Articular chondrocyte of knee joint (primary cell): ENCODE measurements around the gene IRF7. TPM values are rescaled to one million over a fixed set of nuclear protein-coding genes. Genes with fewer than 3 reads are reported as not detected.

Experiments used
- small RNA-seq: library from RNA; depleted of rRNA; stranded (forward); fragments of <200 nt; gene quantifications from one replicate; pipeline ENCODE3, GENCODE V24; 2012
- total RNA-seq: library from RNA; depleted of rRNA; stranded (reverse); fragments of >200 nt; gene quantifications from 2 replicates; pipeline ENCODE4 v1.2.3, GENCODE V29; 2012

IRF7 gene
- total RNA-seq = 9.0 and 9.1 TPM in 2 replicates

DNA sequence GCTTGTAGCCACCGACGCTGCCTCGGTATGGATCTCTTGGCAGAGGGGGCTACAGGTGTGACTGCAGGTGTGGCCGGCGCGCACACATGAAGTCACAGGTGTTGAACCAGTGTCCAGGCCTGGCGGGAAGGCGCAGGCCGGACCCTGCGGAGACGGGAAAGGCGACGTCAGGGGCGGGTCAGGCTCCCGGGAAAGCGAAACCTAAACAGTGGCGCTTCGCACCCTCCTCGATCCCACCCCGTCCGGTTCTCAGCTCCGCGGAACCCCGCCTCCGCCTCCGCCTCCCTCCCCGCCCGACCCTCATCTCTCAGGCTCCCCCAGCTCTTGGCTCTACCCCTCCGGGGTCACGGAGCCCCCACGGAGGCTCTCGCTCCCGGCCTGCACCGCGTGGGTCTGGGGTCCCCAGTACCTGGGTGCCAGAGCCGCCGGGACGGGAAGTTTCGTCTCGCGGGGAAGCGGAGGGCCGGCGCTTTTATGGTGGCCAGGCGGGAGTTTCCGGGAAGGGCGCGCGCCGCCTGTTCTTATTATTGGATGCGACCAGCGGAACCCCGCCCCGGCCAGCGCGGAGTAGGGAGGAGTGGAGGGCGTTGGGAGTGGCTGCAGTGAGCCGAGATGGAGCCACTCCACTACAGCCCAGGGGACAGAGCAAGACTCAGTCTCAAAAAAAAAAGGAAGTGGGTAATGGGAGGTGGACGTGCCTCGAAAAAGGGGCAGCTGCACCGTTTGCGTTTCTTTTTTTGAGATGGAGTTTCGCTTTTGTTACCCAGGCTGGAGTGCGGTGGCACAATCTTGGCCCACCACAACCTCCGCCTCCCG lies at the start of gene IRF7:
IRF7 (minus strand) TSS at position 447 of the 816 bp plus-strand sequence. CDS start 586 bp downstream, outside the sequence.

DNA sequence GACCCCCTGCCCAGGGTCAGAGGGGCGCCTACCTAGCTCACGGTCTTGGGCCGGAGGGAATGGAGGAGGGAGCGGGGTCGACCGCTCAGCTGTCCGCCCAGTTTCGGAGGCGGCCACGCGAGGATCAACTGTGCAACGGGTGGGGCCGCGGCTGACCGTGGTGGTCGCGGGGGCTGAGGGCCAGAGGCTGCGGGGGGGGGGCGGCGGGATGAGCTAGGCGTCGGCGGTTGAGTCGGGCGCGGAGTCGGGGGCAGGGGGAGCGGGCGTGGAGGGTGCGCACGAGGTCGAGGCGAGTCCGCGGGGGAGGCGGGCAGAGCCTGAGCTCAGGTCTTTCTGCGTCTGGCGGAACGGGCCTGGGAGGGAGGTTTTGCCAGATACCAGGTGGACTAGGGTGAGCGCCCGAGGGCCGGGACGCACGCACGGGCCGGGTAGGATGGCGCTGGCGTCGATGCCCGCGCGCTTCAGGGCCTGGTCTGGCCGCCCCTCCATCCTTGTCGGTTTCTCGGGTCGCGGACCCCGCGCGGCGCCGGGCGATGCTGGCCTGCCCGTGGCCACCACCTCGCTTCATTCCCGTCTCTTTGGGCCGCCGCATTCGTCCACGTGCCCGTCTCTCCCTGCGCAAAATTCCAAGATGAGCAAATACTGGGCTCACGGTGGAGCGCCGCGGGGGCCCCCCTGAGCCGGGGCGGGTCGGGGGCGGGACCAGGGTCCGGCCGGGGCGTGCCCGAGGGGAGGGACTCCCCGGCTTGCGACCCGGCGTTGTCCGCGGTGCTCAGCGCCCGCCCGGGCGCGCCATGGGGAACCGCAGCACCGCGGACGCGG lies 21.0 kb upstream of the IRF7 start, which contains the start of gene DRD4:
DRD4 (plus strand) TSS at position 759 of the 822 bp plus-strand sequence; CDS start at position 795, 36 bp downstream.

GRCh38 chr11:626475-627307 lies 10.9 kb upstream of the IRF7 start, which contains the start of gene SCT:
TSS of gene SCT (minus strand) at chr11:627181. CDS start at chr11:627143, 38 bp downstream.

DNA sequence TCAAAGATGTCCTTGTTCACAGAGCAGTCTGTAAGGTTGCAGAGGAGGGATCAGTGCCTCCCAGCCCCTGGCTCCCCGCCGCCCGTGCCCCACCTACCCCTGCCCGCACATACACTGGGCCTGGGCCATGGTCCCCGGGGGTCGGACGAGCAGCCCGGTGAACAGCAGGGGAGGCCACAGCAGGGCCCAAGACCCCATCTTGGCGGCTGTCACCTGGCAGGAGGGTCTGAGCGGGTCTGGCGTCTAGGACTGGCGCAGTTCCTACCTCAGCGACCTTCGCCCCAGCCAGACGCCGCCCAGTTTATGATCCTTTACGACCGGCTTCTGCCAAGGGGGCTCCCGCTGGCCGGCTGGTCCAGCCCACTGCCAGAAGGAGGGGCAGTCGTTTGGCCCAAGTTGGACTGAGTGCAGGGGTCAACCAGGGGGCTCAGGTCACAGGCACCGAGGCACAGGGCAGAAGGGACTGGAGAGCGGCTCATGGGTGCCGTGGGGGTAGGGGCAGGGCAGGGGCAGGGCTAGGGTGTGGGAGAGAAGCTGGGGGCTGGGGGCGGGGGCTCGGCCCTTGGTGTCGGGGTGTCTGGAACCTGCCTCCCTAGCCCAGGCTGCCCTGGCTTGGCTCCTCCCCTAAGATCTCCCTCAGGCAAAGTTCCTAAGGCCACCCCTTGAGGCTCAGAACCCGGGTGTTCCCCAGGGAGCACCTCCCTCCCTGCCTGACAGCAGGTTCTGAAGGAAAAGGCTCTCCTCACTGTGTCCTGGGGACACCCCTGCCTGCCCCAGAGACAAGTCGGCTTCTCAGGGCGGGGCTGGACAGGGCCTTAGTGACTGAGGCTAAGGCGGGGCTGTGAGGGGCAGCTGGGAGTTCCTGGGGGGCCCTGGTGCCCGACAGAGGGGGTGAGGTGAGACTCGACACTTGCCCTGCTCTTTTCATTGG lies 9.2 kb upstream of the IRF7 start, which contains the start of gene CDHR5:
CDHR5 (minus strand) TSS at position 251 of the 931 bp plus-strand sequence; CDS start at position 198, 53 bp downstream.

GRCh38 chr11:575996-576768 lies 39.6 kb downstream of the IRF7 start, which contains the start of gene PHRF1:
TSS of gene PHRF1 (plus strand) at chr11:576470. CDS start at chr11:581513, 5,043 bp downstream.

Small RNA genes lying within 50 kb of the gene (small RNA-seq; reads per million reads assigned to genes)
- gene MIR210 = 392 reads per million, percentile 99 among the genes with 10 or more reads in this experiment

Other genes with a start within 250 kb of the IRF7 start
- 0.52 and 0.65 TPM in 2 replicates for gene B4GALNT4, start 246.5 kb downstream of the IRF7 start, total RNA-seq
- 0.52 and 1.2 TPM in 2 replicates for gene PKP3, start 221.7 kb downstream of the IRF7 start, total RNA-seq
- 14.0 and 19.3 TPM in 2 replicates for gene SIGIRR, start 201.0 kb downstream of the IRF7 start, total RNA-seq
- gene ANO9, start 173.9 kb downstream of the IRF7 start, total RNA-seq = not detected in 2 replicates
- gene PTDSS2, start 165.7 kb downstream of the IRF7 start, total RNA-seq = 23.2 and 24.0 TPM in 2 replicates
- gene RNH1, start 108.7 kb downstream of the IRF7 start, total RNA-seq = 292 and 316 TPM in 2 replicates
- gene HRAS, start 80.4 kb downstream of the IRF7 start, total RNA-seq = 27.3 and 34.6 TPM in 2 replicates
- gene LRRC56, start 78.4 kb downstream of the IRF7 start, total RNA-seq = 0.54 and 0.91 TPM in 2 replicates
- gene LMNTD2, start 55.2 kb downstream of the IRF7 start, total RNA-seq = 0.26 and 0.32 TPM in 2 replicates
- 2.2 and 7.2 TPM in 2 replicates for gene RASSF7, start 55.0 kb downstream of the IRF7 start, total RNA-seq
- 20.2 and 20.4 TPM in 2 replicates for gene PHRF1, start 39.5 kb downstream of the IRF7 start, total RNA-seq
- not detected in 2 replicates for gene CDHR5, start 9.0 kb upstream of the IRF7 start, total RNA-seq
- gene SCT, start 11.2 kb upstream of the IRF7 start, total RNA-seq = not detected in 2 replicates
- gene DRD4, start 21.3 kb upstream of the IRF7 start, total RNA-seq = not detected in 2 replicates
- 24.9 and 29.7 TPM in 2 replicates for gene DEAF1, start 79.3 kb upstream of the IRF7 start, total RNA-seq
- gene TMEM80, start 79.9 kb upstream of the IRF7 start, total RNA-seq = 11.1 and 15.0 TPM in 2 replicates
- gene EPS8L2, start 90.3 kb upstream of the IRF7 start, total RNA-seq = 26.9 and 28.9 TPM in 2 replicates
- gene TALDO1, start 131.5 kb upstream of the IRF7 start, total RNA-seq = 223 and 244 TPM in 2 replicates
- 21.0 and 26.9 TPM in 2 replicates for gene GATD1, start 161.5 kb upstream of the IRF7 start, total RNA-seq
- gene CEND1, start 174.1 kb upstream of the IRF7 start, total RNA-seq = 0.26 and 0.32 TPM in 2 replicates
- 8.8 and 11.1 TPM in 2 replicates for gene SLC25A22, start 182.3 kb upstream of the IRF7 start, total RNA-seq
- gene PIDD1, start 189.3 kb upstream of the IRF7 start, total RNA-seq = 4.0 and 4.4 TPM in 2 replicates
- 175 and 207 TPM in 2 replicates for gene RPLP2, start 194.0 kb upstream of the IRF7 start, total RNA-seq
- gene PNPLA2, start 203.0 kb upstream of the IRF7 start, total RNA-seq = 30.6 and 44.2 TPM in 2 replicates
- gene CRACR2B, start 212.0 kb upstream of the IRF7 start, total RNA-seq = 1.6 and 2.6 TPM in 2 replicates
- 463 and 552 TPM in 2 replicates for gene CD151, start 217.0 kb upstream of the IRF7 start, total RNA-seq
- 76.4 and 102 TPM in 2 replicates for gene POLR2L, start 226.6 kb upstream of the IRF7 start, total RNA-seq
- 192 and 199 TPM in 2 replicates for gene TSPAN4, start 226.9 kb upstream of the IRF7 start, total RNA-seq